HepG2 (cell line): ENCODE data around the gene TRPV2. TPM values are rescaled to one million over a fixed set of nuclear protein-coding genes. Genes with fewer than 3 reads are reported as not detected.

Source experiments
- ZHX2 ChIP-seq, 2 experiments: sonication (generic) in 1 of 2; formaldehyde crosslinking in 1 of 2; IDR thresholded peaks; 2 replicates each; pipeline versions ENCODE4 v1.6.1 to v1.9.0; 2014 to 2022; ENCODE audit warnings: antibody characterized with exemption in 1 of 2, borderline replicate concordance in 1 of 2, inconsistent platforms in 1 of 2, low read depth in 1 of 2, missing genetic modification reagents in 1 of 2
- ZNF547 ChIP-seq: sonication (generic); formaldehyde crosslinking; IDR thresholded peaks from 2 replicates; pipeline ENCODE4 v1.5.1; 2020; ENCODE audit warnings: mild to moderate bottlenecking, missing genetic modification reagents
- polyA plus RNA-seq, 8 experiments: library from polyadenylated mRNA; depleted of rRNA in 3 of 8; stranded (reverse) in 7 of 8; unstranded in 1 of 8; fragments of >200 nt; fragmentation: Illumina TruSeq in 4 of 8; extraction: Trizol in 4 of 8; gene quantifications; 2 replicates each; pipeline versions ENCODE4 v1.2.1 to v1.2.3, GENCODE V29; 2011 to 2016; ENCODE audit warnings: low read depth in 4 of 8, missing spikeins in 1 of 8, mixed read lengths in 1 of 8; ENCODE audit not compliant: insufficient read depth in 1 of 8
- total RNA-seq, 5 experiments: library from RNA; depleted of rRNA; stranded (reverse); fragments of >200 nt; fragmentation: Illumina TruSeq; extraction: Trizol; gene quantifications; 2 replicates each; pipeline ENCODE4 v1.2.3, GENCODE V29; 2016; ENCODE audit warnings: low read depth in 1 of 5

Gene TRPV2
- total and polyA plus RNA-seq, 2 of the 13 experiments (the other 11 are each of a cell fraction or from before 2014, with no cell fraction given) = 13.6 to 21.3 TPM

GRCh38 chr17:16442594-16443510 lies 27.5 kb downstream of the TRPV2 start (continued):
- TF ChIP-seq ZHX2 (IDR thresholded peaks at IDR 0.05; ENCODE audit: low read depth) (peak; percentile 20; the same call in 1 of the 2 replicates), ZHX2 (CRISPR knock-in tag; IDR thresholded peaks at IDR 0.05; ENCODE audit: borderline replicate concordance) (no peak), ZNF547 (CRISPR knock-in tag) (no peak)
- TF ChIP-seq, all 625 proteins: peak for 38
